Left hindlimb (tissue), 1 donor: ENCODE results near the gene STAC2.

Source experiments
- DNase-seq: peaks from one replicate; pipeline ENCODE4 v3.0.0-alpha.2; 2018

STAC2 gene

GRCh38 chr17:39231591-39232551 is 6.1 kb upstream of the STAC2 start:
- no peak for DNase-seq

GRCh38 chr17:39231091-39231561 is 5.4 kb upstream of the STAC2 start:
- no peak for DNase-seq

- no peak for DNase-seq
These were observed 4.6 kb upstream of the STAC2 start for GRCh38 chr17:39230361-39230760.

- DNase-seq, result no peak
These were observed 3.6 kb upstream of the STAC2 start for GRCh38 chr17:39229274-39229913.

- DNase-seq, result no peak
These were observed 1.7 kb upstream of the STAC2 start for GRCh38 chr17:39227364-39227919.

GRCh38 chr17:39225959-39226683 is 376 bp upstream of the STAC2 start:
- DNase-seq, result peak; percentile 90

GRCh38 chr17:39224778-39225307 is 902 bp downstream of the STAC2 start:
- DNase-seq, result no peak

- DNase-seq, result no peak
These were observed 1.6 kb downstream of the STAC2 start for GRCh38 chr17:39223907-39224777.

- DNase-seq, result no peak
These were observed 2.6 kb downstream of the STAC2 start for GRCh38 chr17:39222866-39223834.

- DNase-seq, result no peak
These were observed 3.6 kb downstream of the STAC2 start for GRCh38 chr17:39222151-39222550.

- DNase-seq, result no peak
These were observed 4.2 kb downstream of the STAC2 start for GRCh38 chr17:39221572-39221971.

- DNase-seq, result no peak
These were observed 6.0 kb downstream of the STAC2 start for GRCh38 chr17:39219647-39220154.

GRCh38 chr17:39218906-39219305 is 6.8 kb downstream of the STAC2 start:
- DNase-seq, result no peak

GRCh38 chr17:39217734-39218369 is 7.9 kb downstream of the STAC2 start:
- DNase-seq, result no peak

GRCh38 chr17:39213852-39214251 is 11.9 kb downstream of the STAC2 start:
- DNase-seq, result no peak

GRCh38 chr17:39212841-39213480 is 12.8 kb downstream of the STAC2 start:
- peak; percentile 25 for DNase-seq

- DNase-seq, result no peak
These were observed 13.4 kb downstream of the STAC2 start for GRCh38 chr17:39212195-39212810.

GRCh38 chr17:39210093-39210434 is 15.7 kb downstream of the STAC2 start:
- DNase-seq, result peak; percentile 36
